ENCODE measurements around the gene LDLRAD4. TPM values are rescaled to one million over a fixed set of nuclear protein-coding genes. Genes with fewer than 3 reads are reported as not detected.

The LDLRAD4 gene
- polyA plus RNA-seq, 1 of the 3 experiments (the other 2 are of a cell fraction) = 0.16 TPM

DNA sequence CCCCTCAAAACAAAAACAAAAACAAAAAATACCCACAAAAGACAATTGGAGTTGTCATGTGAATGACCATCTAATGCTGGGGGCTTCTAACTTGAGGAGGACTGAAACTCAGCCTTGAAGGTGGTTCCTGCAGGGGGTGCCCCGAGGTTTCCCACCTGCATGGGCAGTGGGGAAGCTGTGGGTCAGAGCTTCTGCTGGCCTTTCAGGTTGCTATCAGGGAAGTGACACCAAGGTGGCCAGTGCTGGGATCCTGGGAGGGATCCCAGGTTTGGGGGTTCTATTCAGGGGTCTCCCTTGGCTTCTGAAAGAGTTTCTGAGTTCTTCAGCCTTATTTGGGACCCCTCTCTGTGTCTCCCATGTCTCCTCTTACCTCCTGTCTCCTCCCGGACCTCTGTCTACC, 62.8 kb downstream of the LDLRAD4 start:
- CTCF ChIA-PET = no interaction called here
- H3K4me1 ChIP-seq (ENCODE audit: control insufficient read depth in 1 of 2, insufficient read depth in 2 of 2, low read depth in 1 of 2, low read length in 1 of 2) = peaks cover 0 to 9% of the 10 kb centered on the region in 2 experiments; a peak in 1 of 4 replicates
- no peak overlapping the region for H3K27ac ChIP-seq (ENCODE audit: low read depth in 2 of 2, low read length in 1 of 2)
- no peaks in the 10 kb centered on the region for H3K9me3 ChIP-seq
- no peaks in the 10 kb centered on the region for H3K27me3 ChIP-seq (ENCODE audit: insufficient read depth)
- no peaks in the 10 kb centered on the region for H3F3A ChIP-seq (replicated peaks; ENCODE audit: insufficient read depth)
- no peak overlapping the region for H3K4me3 ChIP-seq (ENCODE audit: low read depth in 2 of 2, low read length in 1 of 2)
- no peak overlapping the region for H3K9ac ChIP-seq
- no peak for DNase-seq
- TF ChIP-seq RCOR1 (IDR thresholded peaks at IDR 0.05; ENCODE audit: low read length) (no peak), MEF2A (IDR thresholded peaks at IDR 0.05; ENCODE audit: borderline replicate concordance, low read depth) (no peak), FOXM1 (IDR thresholded peaks at IDR 0.05; ENCODE audit: low read depth) (no peak), SMC3 (IDR thresholded peaks at IDR 0.05; ENCODE audit: low read depth, low read length) (no peak), CHD2 (IDR thresholded peaks at IDR 0.05; ENCODE audit: low read length, partially characterized antibody) (no peak), RAD21 (IDR thresholded peaks at IDR 0.05; ENCODE audit: low read length) (no peak), NFIC (IDR thresholded peaks at IDR 0.05; ENCODE audit: borderline replicate concordance) (no peak), MXI1 (IDR thresholded peaks at IDR 0.05; ENCODE audit: low read depth, low read length) (no peak), TAF1 (IDR thresholded peaks at IDR 0.05; ENCODE audit: borderline replicate concordance, low read depth, low read length) (no peak), YY1 (IDR thresholded peaks at IDR 0.05; ENCODE audit: low read depth) (no peak), REST (IDR thresholded peaks at IDR 0.05; ENCODE audit: low read depth, low read length) (no peak), RXRA (IDR thresholded peaks at IDR 0.05; ENCODE audit: borderline replicate concordance, low read depth) (no peak)
- TF ChIP-seq, protein P1, sequence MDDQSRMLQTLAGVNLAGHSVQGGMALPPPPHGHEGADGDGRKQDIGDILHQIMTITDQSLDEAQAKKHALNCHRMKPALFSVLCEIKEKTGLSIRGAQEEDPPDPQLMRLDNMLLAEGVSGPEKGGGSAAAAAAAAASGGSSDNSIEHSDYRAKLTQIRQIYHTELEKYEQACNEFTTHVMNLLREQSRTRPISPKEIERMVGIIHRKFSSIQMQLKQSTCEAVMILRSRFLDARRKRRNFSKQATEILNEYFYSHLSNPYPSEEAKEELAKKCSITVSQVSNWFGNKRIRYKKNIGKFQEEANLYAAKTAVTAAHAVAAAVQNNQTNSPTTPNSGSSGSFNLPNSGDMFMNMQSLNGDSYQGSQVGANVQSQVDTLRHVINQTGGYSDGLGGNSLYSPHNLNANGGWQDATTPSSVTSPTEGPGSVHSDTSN (IDR thresholded peaks at IDR 0.05) = no peak
- H2AFZ ChIP-seq (ENCODE audit: low read depth) = no peak overlapping the region
- H3K36me3 ChIP-seq (replicated peaks in 1 of 2; ENCODE audit: control insufficient read depth in 1 of 2, insufficient read depth in 2 of 2, low read length in 1 of 2) = no peaks in the 10 kb centered on the region
- H3K9me2 ChIP-seq = no peaks in the 10 kb centered on the region
- no peaks in the 10 kb centered on the region for H3K79me2 ChIP-seq (ENCODE audit: insufficient read depth)
- H4K20me1 ChIP-seq (ENCODE audit: insufficient read depth) = no peaks in the 10 kb centered on the region
- H3K4me2 ChIP-seq = no peak overlapping the region
- WGBS (ENCODE audit: low lambda C conversion rate) = 40% methylated on average over 2 of the region's 2 CpGs
- POLR2A ChIA-PET = no interaction called here

DNA sequence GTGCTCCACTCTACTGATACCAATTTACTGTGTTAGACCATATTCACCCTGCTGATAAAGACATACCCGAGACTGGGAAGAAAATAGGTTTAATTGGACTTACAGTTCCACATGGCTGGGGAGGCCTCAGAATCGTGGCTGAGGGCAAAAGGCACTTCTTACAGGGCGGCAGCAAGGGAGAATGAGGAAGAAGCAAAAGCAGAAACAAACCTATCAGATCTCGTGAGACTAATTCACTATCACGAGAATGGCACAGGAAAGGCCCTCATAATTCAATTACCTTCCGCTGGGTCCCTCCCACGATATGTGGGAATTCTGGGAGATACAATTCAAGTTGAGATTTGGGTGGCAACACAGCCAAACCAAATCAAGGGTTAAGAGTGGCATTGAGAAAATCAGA, 65.2 kb downstream of the LDLRAD4 start:
- H3K4me3 ChIP-seq (ENCODE audit: low read depth in 2 of 2, low read length in 1 of 2) = no peak overlapping the region
- no peak overlapping the region for H2AFZ ChIP-seq (ENCODE audit: low read depth)
- CTCF ChIA-PET = no interaction called here
- no peak overlapping the region for H3K27ac ChIP-seq (ENCODE audit: low read depth in 2 of 2, low read length in 1 of 2)
- H4K20me1 ChIP-seq (ENCODE audit: insufficient read depth) = no peaks in the 10 kb centered on the region
- H3K9me2 ChIP-seq = no peaks in the 10 kb centered on the region
- H3K4me2 ChIP-seq = no peak overlapping the region
- WGBS (ENCODE audit: low lambda C conversion rate) = 44% methylated on average over 7 of the region's 7 CpGs
- no peaks in the 10 kb centered on the region for H3K27me3 ChIP-seq (ENCODE audit: insufficient read depth)
- H3K4me1 ChIP-seq (ENCODE audit: control insufficient read depth in 1 of 2, insufficient read depth in 2 of 2, low read depth in 1 of 2, low read length in 1 of 2) = peaks cover 0 to 14% of the 10 kb centered on the region in 2 experiments; a peak in 1 of 4 replicates
- H3K9me3 ChIP-seq = no peaks in the 10 kb centered on the region
- POLR2A ChIA-PET = no interaction called here
- H3F3A ChIP-seq (replicated peaks; ENCODE audit: insufficient read depth) = no peaks in the 10 kb centered on the region
- H3K79me2 ChIP-seq (ENCODE audit: insufficient read depth) = no peaks in the 10 kb centered on the region
- no peaks in the 10 kb centered on the region for H3K36me3 ChIP-seq (replicated peaks in 1 of 2; ENCODE audit: control insufficient read depth in 1 of 2, insufficient read depth in 2 of 2, low read length in 1 of 2)
- no peak for DNase-seq
- H3K9ac ChIP-seq = no peak overlapping the region
- TF ChIP-seq EP300 (IDR thresholded peaks at IDR 0.05; ENCODE audit: borderline replicate concordance in 1 of 2, low read depth in 1 of 2, low read length in 1 of 2) (no peak), POLR2AphosphoS5 (IDR thresholded peaks at IDR 0.05; ENCODE audit: low read depth, low read length) (no peak), NFIC (IDR thresholded peaks at IDR 0.05; ENCODE audit: borderline replicate concordance) (no peak), GATA2 (CRISPR knock-in tag; IDR thresholded peaks at IDR 0.05) (no peak), CHD2 (IDR thresholded peaks at IDR 0.05; ENCODE audit: low read length, partially characterized antibody) (no peak), USF2 (IDR thresholded peaks at IDR 0.05; ENCODE audit: borderline replicate concordance, low read depth, low read length) (no peak), MEF2A (IDR thresholded peaks at IDR 0.05; ENCODE audit: borderline replicate concordance, low read depth) (no peak), CTCF (IDR thresholded peaks at IDR 0.05) (no peak), EZH2phosphoT487 (IDR thresholded peaks at IDR 0.05; ENCODE audit: borderline replicate concordance, low read depth) (no peak)
- TF ChIP-seq, protein P1 (IDR thresholded peaks at IDR 0.05) = no peak

Measured in SK-N-SH (cell line).